ENCODE results near the gene UNC5C. TPM values are rescaled to one million over a fixed set of nuclear protein-coding genes. Genes with fewer than 3 reads are reported as not detected.

Gene UNC5C
- total RNA-seq, 1 donor from 2014 or later: 14.3 TPM

- FAIRE-seq (peak; percentile 10), DNase-seq (ENCODE audit: low spot score in 2 of 2) (no peak)
Measured at GRCh38 chr4:95238554-95238953, 310.2 kb downstream of the UNC5C start.

DNA sequence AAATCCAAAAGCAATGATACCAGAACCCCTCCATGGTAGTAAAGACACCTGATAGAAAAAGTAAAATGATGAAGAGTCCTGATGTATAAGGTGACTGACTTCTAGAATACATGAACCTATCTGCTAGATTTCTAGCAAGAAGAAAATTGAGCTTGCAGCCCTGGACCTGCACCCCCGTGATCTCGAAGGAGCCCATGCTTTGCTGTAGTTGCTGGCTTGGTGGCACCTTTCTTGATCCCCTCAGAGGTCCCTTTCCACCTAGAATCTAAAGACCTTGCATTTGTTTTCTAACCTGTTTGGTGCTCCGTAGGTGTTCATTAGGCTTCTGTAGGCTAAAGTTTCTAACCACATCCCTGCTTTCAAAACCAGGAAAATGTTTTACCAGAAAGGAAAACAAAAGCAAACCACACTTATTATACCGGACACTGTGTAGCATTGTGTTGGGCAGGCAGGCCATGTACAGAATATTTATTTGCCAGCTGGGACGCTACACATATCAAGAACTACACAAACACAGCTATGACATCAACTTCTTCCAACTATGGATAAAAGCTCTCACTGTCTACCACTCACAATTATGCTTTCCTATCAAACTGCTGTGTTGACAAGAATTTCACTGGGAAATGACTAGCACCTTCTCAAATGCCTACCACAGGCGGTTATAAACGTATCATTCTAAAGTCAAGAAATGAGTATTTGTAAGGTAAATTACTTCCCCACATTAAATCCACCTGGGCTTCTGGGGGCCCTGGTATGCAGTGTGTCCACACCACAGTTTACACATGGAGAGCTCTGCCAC lies 316.2 kb downstream of the UNC5C start:
- FAIRE-seq (peak; percentile 81), DNase-seq (ENCODE audit: low spot score in 2 of 2) (no peak)

DNA sequence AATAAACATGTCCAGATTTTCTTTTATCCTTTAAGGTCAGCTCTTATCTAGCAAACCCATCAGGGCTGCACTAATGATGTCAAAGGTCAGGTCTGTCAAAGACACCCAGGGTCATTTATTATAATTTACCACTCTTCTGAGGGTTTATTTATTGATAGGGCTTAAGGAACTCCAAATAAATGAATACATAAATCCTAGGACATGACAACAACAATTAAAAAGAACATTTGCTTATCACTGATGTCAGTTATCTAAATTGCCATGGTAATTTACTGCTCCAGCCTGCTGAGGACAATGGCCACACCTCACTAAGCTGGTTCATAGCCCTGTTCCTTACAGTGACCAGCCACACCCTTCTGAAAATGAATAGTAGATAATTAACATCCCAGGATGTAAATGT lies 317.1 kb downstream of the UNC5C start:
- FAIRE-seq: no peak
- no peak for DNase-seq (ENCODE audit: low spot score in 2 of 2)

DNA sequence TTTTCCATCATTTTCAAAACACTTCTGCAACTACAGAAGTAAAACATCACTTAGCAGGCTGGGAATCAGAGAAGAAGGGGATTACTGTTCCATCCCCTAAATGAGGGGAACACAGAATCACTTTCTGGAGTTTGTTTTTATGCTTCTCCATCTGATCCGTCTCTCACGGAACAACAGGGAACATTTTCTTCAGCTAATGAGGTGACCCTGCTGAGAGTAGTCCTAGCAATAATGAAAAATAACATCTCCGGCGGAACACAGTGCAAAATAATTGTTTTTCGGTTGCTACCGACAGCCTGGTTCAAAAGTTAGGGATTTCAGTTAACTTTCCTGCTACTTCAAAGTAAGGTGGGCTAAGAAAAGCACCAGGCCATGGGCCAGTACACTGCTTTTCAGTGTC lies 322.9 kb downstream of the UNC5C start:
- FAIRE-seq (no peak), DNase-seq (ENCODE audit: low spot score in 2 of 2) (no peak)

DNA sequence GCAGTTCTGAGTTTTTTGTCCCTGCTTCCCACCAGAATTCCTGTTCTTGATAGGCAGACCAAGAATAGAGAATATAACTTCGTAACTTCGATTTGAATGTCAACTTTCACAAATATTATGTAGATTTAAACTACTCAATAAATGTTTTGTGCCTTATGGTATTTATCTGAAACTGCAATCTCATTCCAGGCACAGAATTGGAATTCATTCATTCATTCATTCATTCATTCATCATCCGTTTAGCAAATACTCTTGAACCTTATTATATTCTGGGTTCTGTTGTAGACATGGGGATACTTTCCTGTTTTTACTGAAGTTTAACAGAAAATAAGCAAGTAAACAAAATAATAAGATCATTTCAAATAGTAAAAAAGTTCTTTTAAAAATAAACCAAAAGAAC lies 324.4 kb downstream of the UNC5C start:
- no peak for FAIRE-seq
- no peak for DNase-seq (ENCODE audit: low spot score in 2 of 2)

- FAIRE-seq (no peak), DNase-seq (ENCODE audit: low spot score in 2 of 2) (no peak)
Measured at GRCh38 chr4:95220205-95221175, 328.3 kb downstream of the UNC5C start.

DNA sequence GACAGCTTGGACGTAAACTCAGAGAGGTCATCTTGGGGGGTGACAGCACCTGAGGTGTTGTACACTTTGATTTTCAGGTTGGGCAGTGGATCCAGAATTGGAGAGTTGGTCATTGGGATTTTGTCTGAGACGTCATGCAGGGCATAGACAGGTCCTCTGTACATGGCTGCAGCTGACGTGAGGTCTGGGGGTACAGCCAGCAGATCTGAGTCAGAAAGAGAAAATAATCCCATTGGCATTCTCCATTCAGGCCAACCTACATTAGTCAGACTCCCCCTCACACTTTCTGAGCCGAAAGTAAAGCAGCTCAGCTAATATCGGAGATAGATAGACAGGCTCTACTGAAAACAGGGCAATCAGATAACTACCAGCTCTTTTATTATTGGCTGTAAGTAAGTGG lies 329.7 kb downstream of the UNC5C start:
- DNase-seq (ENCODE audit: low spot score in 2 of 2) (no peak), FAIRE-seq (no peak)

- FAIRE-seq: no peak
- DNase-seq (ENCODE audit: low spot score in 2 of 2): no peak
Measured at GRCh38 chr4:95217197-95217596, 331.6 kb downstream of the UNC5C start.

DNA sequence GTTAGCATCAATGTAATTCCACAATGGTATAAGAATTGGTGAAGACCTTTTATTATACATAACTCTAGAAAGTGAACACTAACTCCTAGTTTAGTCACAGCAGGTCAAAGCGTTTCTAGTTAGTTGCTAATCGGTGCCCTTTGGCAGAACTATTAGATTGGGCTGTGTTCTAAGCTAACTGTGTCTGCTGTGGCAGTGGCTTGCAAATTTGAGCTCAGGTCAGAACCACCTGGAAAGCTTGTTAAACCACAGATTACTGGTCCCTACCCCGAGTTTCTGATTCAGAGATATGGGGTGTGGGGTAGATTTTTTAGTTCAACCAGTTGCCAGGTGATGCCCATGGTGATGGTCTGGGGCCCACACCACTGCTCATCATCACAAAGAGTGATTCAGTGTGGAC lies 332.1 kb downstream of the UNC5C start:
- FAIRE-seq (no peak), DNase-seq (ENCODE audit: low spot score in 2 of 2) (no peak)

DNA sequence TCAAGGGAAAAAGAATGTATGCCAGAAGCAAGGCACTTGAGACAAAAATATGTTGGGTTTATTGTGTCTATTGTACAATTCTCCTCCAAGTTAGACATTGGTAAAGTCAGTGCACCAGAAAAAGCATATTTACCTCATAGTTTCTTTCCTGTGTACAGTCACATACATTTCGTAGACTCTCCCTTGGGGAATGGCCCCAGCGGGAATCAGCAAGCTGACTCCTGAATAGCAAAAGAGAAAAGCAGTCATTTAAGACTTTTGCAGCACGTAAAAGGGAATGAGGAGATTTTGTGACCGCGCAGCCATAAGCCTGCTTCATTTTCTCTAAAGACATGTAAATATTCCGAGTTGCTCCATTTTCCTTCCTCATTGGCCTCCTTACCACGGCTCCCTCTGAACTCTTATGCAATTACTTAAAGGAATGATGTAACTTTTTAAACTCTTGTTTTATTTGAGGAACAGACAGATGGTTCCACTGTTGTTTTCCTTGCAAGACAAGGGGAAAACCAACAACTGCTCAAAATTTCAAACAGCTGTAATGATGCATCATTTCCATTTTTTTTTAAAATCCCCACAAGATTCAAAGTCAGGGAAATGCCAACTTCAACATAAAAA lies 332.7 kb downstream of the UNC5C start:
- no peak for DNase-seq (ENCODE audit: low spot score in 2 of 2)
- no peak for FAIRE-seq

GRCh38 chr4:95215043-95215442 lies 333.7 kb downstream of the UNC5C start:
- FAIRE-seq (no peak), DNase-seq (ENCODE audit: low spot score in 2 of 2) (no peak)

DNA sequence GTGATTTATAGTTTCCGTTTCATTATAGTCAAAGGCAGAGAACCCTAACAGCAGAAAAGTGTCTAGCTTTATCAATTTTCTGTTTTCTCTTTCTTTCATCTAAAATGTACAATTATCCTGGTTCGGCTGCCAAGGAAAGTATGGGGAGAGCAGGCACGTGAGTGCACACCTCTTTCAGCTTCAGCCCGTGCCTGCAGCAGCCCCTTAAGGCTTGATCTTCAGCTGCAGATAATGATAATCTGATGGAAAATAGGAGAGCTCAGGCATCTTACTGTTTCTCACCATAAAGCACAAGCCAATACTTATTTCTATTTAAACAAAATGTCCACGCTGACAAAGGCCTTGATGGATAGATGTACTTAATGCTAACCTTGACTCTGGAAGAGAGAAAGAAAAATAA lies 334.4 kb downstream of the UNC5C start:
- FAIRE-seq (no peak), DNase-seq (ENCODE audit: low spot score in 2 of 2) (no peak)

DNA sequence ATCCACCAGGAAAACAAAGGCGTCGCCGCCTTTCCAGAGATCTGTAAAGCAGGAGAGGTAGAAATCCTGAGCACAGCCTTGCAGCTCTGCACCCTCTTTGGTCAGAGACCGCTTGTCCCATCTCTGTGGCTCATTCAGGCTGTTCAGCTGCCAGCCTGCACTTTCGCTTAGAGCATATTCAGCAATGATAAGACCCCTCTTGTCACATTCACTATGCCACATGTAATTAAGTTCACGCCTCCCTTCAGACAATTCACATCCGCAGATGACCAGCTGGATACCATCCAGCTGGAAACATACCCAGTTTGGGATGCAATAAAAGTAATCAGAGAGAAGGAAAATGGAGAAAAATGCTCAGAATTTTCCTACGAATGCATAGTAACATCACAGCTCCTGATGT lies 335.4 kb downstream of the UNC5C start:
- FAIRE-seq: no peak

DNA sequence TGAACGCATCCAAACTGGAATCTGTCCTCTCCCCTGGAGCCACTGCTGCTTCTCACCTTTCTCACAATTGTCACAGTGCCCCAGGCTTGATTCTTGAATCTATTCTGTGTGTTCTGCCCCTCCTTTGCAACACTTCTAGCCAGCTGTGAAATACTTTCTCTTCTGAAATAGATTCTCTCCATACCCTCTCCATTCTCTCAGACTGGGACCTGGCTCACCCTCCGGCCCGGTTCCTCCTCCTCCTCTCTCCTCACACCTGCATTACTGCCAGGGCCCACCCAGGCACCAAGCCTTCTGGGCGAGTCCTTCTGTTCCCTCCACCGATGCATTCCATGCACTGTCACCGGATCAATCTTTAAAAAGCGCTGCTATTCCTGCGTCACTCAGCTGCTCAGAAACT lies 336.1 kb downstream of the UNC5C start:
- no peak for DNase-seq (ENCODE audit: low spot score in 2 of 2)
- no peak for FAIRE-seq

More for the DNA sequence above, 335.4 kb downstream of the UNC5C start:
- DNase-seq (ENCODE audit: low spot score in 2 of 2): no peak

GRCh38 chr4:95209927-95210326 lies 338.8 kb downstream of the UNC5C start:
- no peak for DNase-seq (ENCODE audit: low spot score in 2 of 2)
- no peak for FAIRE-seq

- DNase-seq (ENCODE audit: low spot score in 2 of 2): no peak
- FAIRE-seq: no peak
Measured at GRCh38 chr4:95204873-95205272, 343.9 kb downstream of the UNC5C start.

GRCh38 chr4:95204267-95204844 lies 344.4 kb downstream of the UNC5C start:
- FAIRE-seq (no peak), DNase-seq (ENCODE audit: low spot score in 2 of 2) (no peak)

DNA sequence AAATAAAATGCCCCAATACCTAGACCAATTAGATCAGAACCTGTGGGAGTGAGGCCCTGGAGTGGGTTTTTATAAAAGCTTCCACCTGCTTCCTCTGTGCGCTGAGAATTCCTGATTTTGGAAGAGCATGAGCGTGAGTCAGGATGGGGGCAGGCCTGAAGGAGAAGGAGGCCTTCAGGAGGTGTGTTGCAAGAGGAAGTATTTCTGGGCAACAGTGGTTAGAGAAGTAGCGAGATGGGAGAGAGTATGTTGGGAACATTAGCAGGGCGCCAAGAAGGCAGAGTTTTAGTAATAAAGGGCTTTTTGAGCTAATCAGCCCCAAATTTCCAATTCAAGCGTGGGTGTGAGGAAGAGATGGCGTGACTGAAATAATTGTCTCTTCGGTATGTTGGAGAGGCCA lies 349.8 kb downstream of the UNC5C start:
- no peak for DNase-seq (ENCODE audit: low spot score in 2 of 2)

DNA sequence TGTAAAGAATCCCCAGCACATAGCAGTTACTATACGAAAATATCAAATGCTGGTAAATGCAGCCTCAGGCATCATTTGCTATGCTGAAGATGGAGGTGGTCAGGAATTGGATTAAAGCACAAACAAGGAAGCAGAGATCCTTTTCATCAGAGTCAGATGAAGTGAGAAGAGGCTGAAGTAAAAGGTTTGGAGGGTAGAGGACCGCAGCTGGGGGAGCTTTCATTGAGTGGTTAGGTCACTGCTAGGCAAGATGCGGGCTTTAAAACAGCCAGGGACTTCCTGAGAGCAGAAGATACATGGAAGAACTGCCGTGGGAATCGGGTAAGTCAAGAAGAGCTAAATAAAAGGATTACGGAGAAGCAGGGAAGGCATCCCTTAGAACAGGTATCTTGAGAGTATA lies 351.4 kb downstream of the UNC5C start:
- FAIRE-seq: no peak
- no peak for DNase-seq (ENCODE audit: low spot score in 2 of 2)

More for the DNA sequence above, 349.8 kb downstream of the UNC5C start:
- no peak for FAIRE-seq

DNA sequence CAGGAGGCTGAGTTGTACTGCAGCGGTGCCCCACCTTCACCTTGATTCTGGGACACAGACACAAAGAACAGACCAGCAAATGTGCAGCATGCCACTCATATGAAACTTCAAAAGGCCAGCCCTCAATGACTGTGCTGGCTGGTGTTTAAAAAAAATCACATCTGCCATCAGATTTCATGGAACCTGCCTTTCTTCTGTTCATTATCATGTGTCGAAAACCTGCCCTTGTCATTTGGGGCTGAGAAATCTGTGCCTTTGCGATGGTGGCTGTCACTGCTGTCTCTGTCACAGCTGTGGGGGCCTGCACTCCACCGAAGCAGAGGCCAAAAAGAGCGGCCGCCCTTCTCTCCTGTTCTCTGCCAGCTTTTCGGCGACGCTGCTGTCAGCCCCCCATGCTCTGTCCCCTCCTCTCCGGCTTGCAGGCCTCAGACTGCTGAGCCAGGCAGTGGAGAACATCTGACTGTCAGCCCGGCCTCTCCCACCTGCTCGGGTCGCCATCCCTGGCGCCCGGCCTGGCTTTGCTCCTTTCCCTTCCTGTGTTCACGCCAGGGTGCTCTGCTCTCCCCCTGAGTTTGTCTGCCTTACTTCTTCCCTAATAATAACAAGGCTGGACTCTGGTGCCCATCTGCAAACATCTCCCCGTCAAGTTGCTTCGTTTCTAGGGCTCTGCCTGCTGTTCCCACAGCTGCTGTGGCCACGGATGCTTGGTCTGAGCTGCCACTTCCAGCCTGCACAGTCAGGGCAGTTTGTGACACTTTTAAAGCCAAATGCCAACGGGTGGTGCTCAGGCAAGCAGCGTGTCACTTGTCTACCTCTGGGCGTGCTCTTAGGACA lies 355.2 kb downstream of the UNC5C start:
- DNase-seq (ENCODE audit: low spot score in 2 of 2) (no peak), FAIRE-seq (no peak)
